B cell (primary cell): Measurements from ENCODE around the gene TEX9.

Experiments used
- EZH2 ChIP-seq: IDR thresholded peaks from 2 replicates; pipeline ENCODE4 v1.6.1; 2012; ENCODE audit warnings: borderline replicate concordance, low read depth, mild to moderate bottlenecking, moderate library complexity, low read length; ENCODE audit not compliant: insufficient read depth, poor library complexity, severe bottlenecking
- TF ChIP-seq, protein P1 (sequence below): fragments of 200-600 bp; IDR thresholded peaks from one replicate; pipeline ENCODE4 v1.8.0; 2022; ENCODE audit warnings: antibody characterized with exemption, mild to moderate bottlenecking

DNA sequence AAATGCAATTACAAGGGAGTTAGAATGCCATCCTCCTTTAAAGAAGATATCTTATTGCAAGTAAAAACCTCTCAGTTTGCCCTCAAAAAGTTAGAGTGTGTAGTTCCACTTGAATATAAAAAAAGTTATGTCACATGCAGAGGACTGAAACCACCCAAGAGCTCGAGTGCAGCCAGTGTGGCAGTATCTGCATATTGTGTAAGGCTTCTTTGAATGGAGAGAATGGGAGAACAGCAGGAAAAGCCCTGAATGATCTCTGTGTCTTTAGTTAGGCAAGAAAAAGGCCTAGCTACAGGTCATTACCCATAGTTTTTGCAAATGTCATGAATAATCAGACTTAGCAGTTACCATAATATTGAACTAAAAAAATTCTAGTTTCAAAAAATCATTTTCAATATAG lies 13.9 kb upstream of the TEX9 start:
- TF ChIP-seq, protein P1, sequence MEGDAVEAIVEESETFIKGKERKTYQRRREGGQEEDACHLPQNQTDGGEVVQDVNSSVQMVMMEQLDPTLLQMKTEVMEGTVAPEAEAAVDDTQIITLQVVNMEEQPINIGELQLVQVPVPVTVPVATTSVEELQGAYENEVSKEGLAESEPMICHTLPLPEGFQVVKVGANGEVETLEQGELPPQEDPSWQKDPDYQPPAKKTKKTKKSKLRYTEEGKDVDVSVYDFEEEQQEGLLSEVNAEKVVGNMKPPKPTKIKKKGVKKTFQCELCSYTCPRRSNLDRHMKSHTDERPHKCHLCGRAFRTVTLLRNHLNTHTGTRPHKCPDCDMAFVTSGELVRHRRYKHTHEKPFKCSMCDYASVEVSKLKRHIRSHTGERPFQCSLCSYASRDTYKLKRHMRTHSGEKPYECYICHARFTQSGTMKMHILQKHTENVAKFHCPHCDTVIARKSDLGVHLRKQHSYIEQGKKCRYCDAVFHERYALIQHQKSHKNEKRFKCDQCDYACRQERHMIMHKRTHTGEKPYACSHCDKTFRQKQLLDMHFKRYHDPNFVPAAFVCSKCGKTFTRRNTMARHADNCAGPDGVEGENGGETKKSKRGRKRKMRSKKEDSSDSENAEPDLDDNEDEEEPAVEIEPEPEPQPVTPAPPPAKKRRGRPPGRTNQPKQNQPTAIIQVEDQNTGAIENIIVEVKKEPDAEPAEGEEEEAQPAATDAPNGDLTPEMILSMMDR = no peak
- no peak for TF ChIP-seq EZH2
